IPS-15b (cell line): ENCODE measurements around the gene EEFSEC.

Experiments
- H3K27me3 ChIP-seq: one replicate; pipeline ENCODE4 v1.6.1; 2013; ENCODE audit warnings: low read length; ENCODE audit not compliant: control insufficient read depth, insufficient read depth
- H3K36me3 ChIP-seq: one replicate; pipeline ENCODE4 v1.6.1; 2013; ENCODE audit warnings: low read length; ENCODE audit not compliant: control insufficient read depth, insufficient read depth
- H3K4me1 ChIP-seq: one replicate; pipeline ENCODE4 v1.6.1; 2013; ENCODE audit warnings: mild to moderate bottlenecking, low read length; ENCODE audit not compliant: control insufficient read depth, insufficient read depth
- H3K4me3 ChIP-seq: one replicate; pipeline ENCODE4 v1.5.1; 2013; ENCODE audit warnings: low read depth, low read length
- H3K9ac ChIP-seq: one replicate; pipeline ENCODE4 v1.6.1; 2013; ENCODE audit warnings: low read depth, mild to moderate bottlenecking, low read length
- H3K9me3 ChIP-seq: one replicate; pipeline ENCODE4 v1.6.1; 2013; ENCODE audit warnings: mild to moderate bottlenecking, low read length; ENCODE audit not compliant: control insufficient read depth, insufficient read depth

EEFSEC gene

GRCh38 chr3:128192131-128192530, 38.9 kb downstream of the EEFSEC start:
- Histone ChIP-seq H3K4me3 (no peak overlapping the region), H3K36me3 (no peaks in the 10 kb centered on the region), H3K9ac (no peak overlapping the region), H3K9me3 (no peaks in the 10 kb centered on the region), H3K27me3 (no peaks in the 10 kb centered on the region), H3K4me1 (no peaks in the 10 kb centered on the region)

- Histone ChIP-seq H3K4me3 (no peak overlapping the region), H3K36me3 (no peaks in the 10 kb centered on the region), H3K4me1 (peaks cover 2% of the 10 kb centered on the region), H3K9ac (no peak overlapping the region), H3K27me3 (no peaks in the 10 kb centered on the region), H3K9me3 (no peaks in the 10 kb centered on the region)
These were observed 39.9 kb downstream of the EEFSEC start for GRCh38 chr3:128193168-128193567.

GRCh38 chr3:128194843-128195242, 41.6 kb downstream of the EEFSEC start:
- H3K27me3 ChIP-seq: no peaks in the 10 kb centered on the region

GRCh38 chr3:128195369-128195768, 42.1 kb downstream of the EEFSEC start:
- H3K4me3 ChIP-seq: no peak overlapping the region
- H3K4me1 ChIP-seq: peaks cover 2% of the 10 kb centered on the region
- H3K36me3 ChIP-seq: no peaks in the 10 kb centered on the region
- H3K9ac ChIP-seq: no peak overlapping the region
- H3K9me3 ChIP-seq: no peaks in the 10 kb centered on the region
- no peaks in the 10 kb centered on the region for H3K27me3 ChIP-seq

More at GRCh38 chr3:128194843-128195242, 41.6 kb downstream of the EEFSEC start:
- no peaks in the 10 kb centered on the region for H3K9me3 ChIP-seq
- H3K4me3 ChIP-seq: no peak overlapping the region
- no peak overlapping the region for H3K9ac ChIP-seq
- H3K4me1 ChIP-seq: peaks cover 2% of the 10 kb centered on the region
- H3K36me3 ChIP-seq: no peaks in the 10 kb centered on the region

- Histone ChIP-seq H3K4me1 (peaks cover 2% of the 10 kb centered on the region), H3K9ac (no peak overlapping the region), H3K9me3 (no peaks in the 10 kb centered on the region), H3K27me3 (no peaks in the 10 kb centered on the region), H3K4me3 (no peak overlapping the region), H3K36me3 (no peaks in the 10 kb centered on the region)
These were observed 42.5 kb downstream of the EEFSEC start for GRCh38 chr3:128195802-128196201.

- Histone ChIP-seq H3K9ac (no peak overlapping the region), H3K27me3 (no peaks in the 10 kb centered on the region), H3K36me3 (no peaks in the 10 kb centered on the region), H3K9me3 (no peaks in the 10 kb centered on the region), H3K4me1 (peaks cover 2% of the 10 kb centered on the region), H3K4me3 (no peak overlapping the region)
These were observed 43.4 kb downstream of the EEFSEC start for GRCh38 chr3:128196647-128197046.

- Histone ChIP-seq H3K27me3 (no peaks in the 10 kb centered on the region), H3K4me1 (peaks cover 2% of the 10 kb centered on the region), H3K9ac (no peak overlapping the region), H3K36me3 (no peaks in the 10 kb centered on the region), H3K9me3 (no peaks in the 10 kb centered on the region), H3K4me3 (no peak overlapping the region)
These were observed 44.6 kb downstream of the EEFSEC start for GRCh38 chr3:128197855-128198254.

- no peaks in the 10 kb centered on the region for H3K27me3 ChIP-seq
- H3K4me1 ChIP-seq: peaks cover 2% of the 10 kb centered on the region
- H3K36me3 ChIP-seq: no peaks in the 10 kb centered on the region
- H3K4me3 ChIP-seq: no peak overlapping the region
- H3K9me3 ChIP-seq: no peaks in the 10 kb centered on the region
- H3K9ac ChIP-seq: no peak overlapping the region
These were observed 45.0 kb downstream of the EEFSEC start for GRCh38 chr3:128198313-128198712.

GRCh38 chr3:128199110-128199509, 45.8 kb downstream of the EEFSEC start:
- Histone ChIP-seq H3K9ac (no peak overlapping the region), H3K36me3 (no peaks in the 10 kb centered on the region), H3K9me3 (no peaks in the 10 kb centered on the region), H3K4me3 (no peak overlapping the region), H3K27me3 (no peaks in the 10 kb centered on the region), H3K4me1 (peaks cover 2% of the 10 kb centered on the region)

GRCh38 chr3:128201158-128201755, 48.0 kb downstream of the EEFSEC start:
- Histone ChIP-seq H3K36me3 (no peaks in the 10 kb centered on the region), H3K27me3 (no peaks in the 10 kb centered on the region), H3K9ac (no peak overlapping the region), H3K4me3 (no peak overlapping the region), H3K9me3 (no peaks in the 10 kb centered on the region), H3K4me1 (peaks cover 8% of the 10 kb centered on the region)

- Histone ChIP-seq H3K27me3 (no peaks in the 10 kb centered on the region), H3K9ac (no peak overlapping the region), H3K36me3 (no peaks in the 10 kb centered on the region), H3K4me3 (no peak overlapping the region), H3K4me1 (peaks cover 5% of the 10 kb centered on the region), H3K9me3 (no peaks in the 10 kb centered on the region)
These were observed 49.9 kb downstream of the EEFSEC start for GRCh38 chr3:128203169-128203568.

GRCh38 chr3:128205558-128206145, 52.4 kb downstream of the EEFSEC start:
- peaks cover 5% of the 10 kb centered on the region for H3K4me1 ChIP-seq
- H3K27me3 ChIP-seq: no peaks in the 10 kb centered on the region
- no peaks in the 10 kb centered on the region for H3K36me3 ChIP-seq
- H3K9ac ChIP-seq: no peak overlapping the region
- no peak overlapping the region for H3K4me3 ChIP-seq
- H3K9me3 ChIP-seq: no peaks in the 10 kb centered on the region
